OCI-LY3 (cell line): ENCODE data around the gene NUDT21.

Experiments used
- CTCF ChIP-seq: fragments of 200-600, 300-600 bp; sonication (generic); IDR thresholded peaks from 2 replicates; pipeline ENCODE4 v1.5.1; 2014; ENCODE audit warnings: antibody characterized with exemption, low read length, low read depth
- EZH2phosphoT487 ChIP-seq: fragments of 200-600 bp; shearing (Covaris generic); IDR thresholded peaks from 2 replicates; pipeline ENCODE4 v1.6.1; 2018; ENCODE audit warnings: antibody characterized with exemption, mixed run types, low read depth

GRCh38 chr16:56388209-56388608, 62.9 kb downstream of the NUDT21 start:
- TF ChIP-seq CTCF (no peak), EZH2phosphoT487 (no peak)
